Inflammatory macrophage treated with lipopolysaccharide for 4 hours (primary cell): ENCODE data around the gene PITRM1.

Source experiments
- DNase-seq: peaks from one replicate; pipeline ENCODE4 v3.0.0-alpha.2; 2020

The PITRM1 gene

GRCh38 chr10:3137958-3138726 is 34.4 kb downstream of the PITRM1 start:
- DNase-seq, result no peak

- no peak for DNase-seq
Measured at GRCh38 chr10:3136763-3137611, 35.6 kb downstream of the PITRM1 start.

- DNase-seq, result no peak
Measured at GRCh38 chr10:3136336-3136735, 36.2 kb downstream of the PITRM1 start.

GRCh38 chr10:3135006-3135405 is 37.6 kb downstream of the PITRM1 start:
- DNase-seq, result no peak

DNA sequence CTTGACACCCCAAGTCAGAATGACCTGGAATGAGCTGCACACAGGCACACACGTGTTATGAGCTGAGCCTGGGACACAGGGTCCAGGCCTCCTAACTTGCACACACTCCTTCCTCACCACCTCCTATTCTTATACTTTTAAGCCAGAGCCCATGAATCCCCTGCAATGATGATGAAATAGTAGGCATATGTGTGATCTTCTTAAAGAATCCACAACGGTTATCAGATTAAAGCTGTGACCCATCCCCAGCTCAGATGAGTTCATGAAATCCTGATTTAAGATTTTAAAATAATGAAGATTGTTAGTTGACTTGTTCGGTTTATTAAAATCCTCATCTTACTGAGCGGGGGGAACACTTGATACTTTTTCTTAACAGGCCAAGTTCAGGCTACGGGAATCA is 38.6 kb downstream of the PITRM1 start:
- no peak for DNase-seq

GRCh38 chr10:3132036-3133025 is 40.3 kb downstream of the PITRM1 start:
- no peak for DNase-seq

DNA sequence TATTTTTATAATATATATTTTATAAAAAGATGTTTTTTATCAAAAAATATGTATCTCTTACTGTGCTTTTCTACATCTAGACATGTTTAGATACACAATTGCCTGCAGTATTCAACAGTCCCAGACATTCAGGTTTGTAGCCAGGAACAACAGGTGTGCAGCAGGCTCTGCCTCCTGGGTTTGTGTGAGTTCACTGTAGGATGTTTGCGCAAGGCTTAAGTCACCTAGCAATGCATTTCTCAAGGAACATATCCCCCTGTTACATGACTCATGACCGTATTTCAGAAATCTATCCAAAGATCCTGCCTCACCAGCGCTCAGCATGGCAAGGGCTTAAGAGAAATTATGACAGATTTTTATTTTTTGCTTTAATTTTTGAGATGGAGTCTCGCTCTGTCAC is 41.5 kb downstream of the PITRM1 start:
- no peak for DNase-seq

GRCh38 chr10:3129581-3130340 is 42.8 kb downstream of the PITRM1 start:
- DNase-seq, result no peak

DNA sequence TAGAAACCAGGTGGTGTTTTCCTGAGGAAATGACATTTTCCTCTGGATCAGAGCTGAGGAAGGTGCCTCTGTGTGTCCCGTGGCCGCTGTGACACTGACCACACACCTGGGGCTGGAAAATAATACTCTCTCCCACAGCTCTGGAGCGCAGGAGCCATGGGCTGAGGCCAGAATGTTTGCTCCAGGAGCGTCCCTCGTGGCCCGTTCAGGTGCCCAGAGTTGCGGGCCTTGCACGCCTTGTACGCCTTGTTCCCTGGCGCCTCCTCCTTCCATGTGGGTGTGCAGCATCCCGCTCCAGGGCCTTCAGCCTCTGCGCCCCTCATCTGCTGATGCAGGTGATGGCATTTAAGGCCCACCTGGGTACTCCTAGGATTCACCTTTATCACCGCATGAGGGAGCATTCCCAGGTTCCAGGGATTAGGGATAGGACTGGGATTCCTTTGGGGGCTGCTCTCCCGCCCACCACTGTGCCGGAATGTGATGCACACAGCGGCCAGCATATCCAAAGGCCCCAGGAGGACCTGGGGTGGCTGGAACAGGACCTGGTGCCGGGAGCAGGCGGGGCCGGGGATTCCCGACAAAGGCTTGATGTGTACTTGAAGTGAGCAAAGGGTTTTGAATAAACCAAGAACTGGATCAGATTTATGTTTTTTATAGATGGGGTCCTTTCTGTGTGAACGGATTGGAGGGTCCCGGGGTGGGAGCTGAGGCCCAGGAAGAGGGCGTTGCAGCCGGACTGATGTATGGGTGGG is 44.0 kb downstream of the PITRM1 start:
- DNase-seq, result no peak

- no peak for DNase-seq
Measured at GRCh38 chr10:3127921-3128320, 44.7 kb downstream of the PITRM1 start.

- DNase-seq, result no peak
Measured at GRCh38 chr10:3126741-3127346, 45.7 kb downstream of the PITRM1 start.

GRCh38 chr10:3126249-3126648 is 46.3 kb downstream of the PITRM1 start:
- DNase-seq, result no peak

- no peak for DNase-seq
Measured at GRCh38 chr10:3125527-3126170, 46.9 kb downstream of the PITRM1 start.

DNA sequence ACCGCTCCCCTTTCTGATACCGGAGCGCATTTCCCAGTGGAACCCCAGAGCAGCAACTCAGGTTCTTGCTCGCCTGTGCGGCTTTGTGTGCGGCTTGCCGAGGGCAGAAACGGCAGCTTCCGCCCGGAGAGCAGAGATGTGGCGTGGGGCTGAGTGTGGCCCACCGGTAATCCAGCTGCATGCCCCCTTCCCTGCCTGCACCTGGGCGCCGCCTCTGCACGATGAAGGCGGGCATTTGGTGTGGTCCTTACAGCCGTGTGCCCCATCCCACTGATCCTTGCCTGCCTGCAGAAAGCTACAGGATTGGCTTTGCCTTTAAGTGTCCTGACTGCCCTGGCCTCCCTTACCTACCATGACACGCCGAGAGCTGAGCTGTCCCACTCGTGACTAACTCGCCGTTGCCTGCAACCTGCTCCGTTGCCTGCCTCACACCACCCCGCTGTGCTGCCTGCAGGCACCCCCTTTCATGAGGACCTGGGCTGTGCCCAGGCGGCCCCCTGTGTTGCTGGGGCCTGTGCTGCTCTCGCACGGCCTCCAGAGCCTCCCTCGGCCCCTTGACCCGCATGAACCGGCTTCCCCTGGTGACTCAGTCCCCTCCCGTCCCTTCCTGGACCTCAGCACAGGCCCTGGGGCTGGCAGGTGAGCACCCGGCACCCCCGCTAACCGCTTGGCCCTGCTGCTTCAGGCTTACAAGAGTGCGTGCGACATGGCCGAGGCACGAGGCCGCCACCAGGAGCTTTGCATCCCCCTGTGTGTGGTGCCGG is 48.0 kb downstream of the PITRM1 start:
- DNase-seq, result no peak

DNA sequence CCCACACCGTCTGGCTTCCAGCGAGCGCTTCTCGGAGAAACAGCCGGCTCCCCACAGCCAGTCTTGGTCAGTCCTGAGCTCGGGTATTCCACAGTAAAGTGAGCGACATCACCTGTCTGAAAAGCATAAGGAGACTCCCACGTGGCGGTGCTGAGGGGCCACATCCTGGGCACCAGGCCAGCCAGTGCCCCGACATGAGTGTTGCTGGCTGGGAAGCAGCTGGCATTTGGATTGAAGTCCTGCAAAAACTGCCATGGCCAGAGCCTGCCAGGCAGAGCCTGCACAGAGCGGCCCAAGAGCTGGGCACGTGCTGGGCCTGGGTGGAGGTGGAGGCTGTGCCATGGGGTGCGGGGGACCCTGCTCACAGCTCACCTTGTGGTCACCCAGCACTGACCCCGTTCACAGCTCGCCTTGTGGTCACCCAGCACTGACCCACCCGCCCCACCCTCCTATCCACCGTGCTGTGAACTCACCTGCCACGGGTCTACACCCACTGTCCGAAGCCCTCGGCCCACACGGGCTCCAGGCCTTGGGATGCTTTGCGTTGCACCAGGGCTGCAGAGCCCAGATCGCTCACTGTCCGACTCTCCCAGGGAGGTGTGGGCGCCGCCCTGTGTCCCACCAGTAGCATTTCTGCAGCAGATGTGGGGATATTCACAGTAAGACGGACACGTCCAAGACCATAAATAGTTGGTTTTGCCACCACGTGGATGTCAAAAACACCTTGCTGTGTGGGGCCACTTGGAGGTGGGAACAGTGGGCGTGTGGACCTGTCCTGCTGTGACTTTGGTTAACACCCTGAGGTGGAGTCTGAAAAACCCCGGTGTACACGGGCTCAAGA is 48.8 kb downstream of the PITRM1 start:
- no peak for DNase-seq

DNA sequence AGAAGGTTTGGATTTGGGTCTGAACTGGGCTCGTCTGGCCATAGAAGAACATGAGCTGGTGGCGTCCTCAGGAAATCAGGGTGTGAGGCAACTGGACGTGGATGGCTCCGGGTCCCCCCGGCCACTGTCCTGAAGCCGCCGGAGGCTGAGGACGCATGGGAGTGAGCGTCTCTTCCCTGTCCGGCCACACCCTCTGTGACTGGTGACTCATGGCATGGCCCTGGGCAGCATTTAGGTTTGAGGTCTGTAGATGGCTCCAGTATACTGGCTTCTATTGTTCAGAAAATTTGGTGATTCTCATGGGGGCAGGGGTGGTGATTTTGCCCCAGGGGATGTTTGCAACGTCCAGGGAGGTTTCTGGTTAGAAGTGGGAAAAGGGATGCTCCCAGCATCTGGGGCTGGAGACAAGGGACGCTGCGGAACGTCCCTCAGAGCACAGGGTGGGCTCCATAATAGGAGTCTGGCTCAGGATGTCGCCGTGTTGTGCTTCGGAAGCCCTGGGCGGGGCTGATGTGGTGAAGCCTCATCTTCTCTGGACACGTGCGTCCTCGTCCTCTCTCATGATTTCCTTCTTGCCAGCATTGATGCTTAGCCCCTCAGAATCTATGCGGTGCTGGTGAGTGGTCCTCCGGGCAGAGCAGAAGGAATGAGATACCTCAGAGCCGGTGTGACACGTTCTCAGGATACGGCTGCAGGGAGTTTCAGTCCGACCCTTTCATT is 49.9 kb downstream of the PITRM1 start:
- no peak for DNase-seq

- no peak for DNase-seq
Measured at GRCh38 chr10:3122034-3122433, 50.5 kb downstream of the PITRM1 start.
